GM19397 (cell line): ENCODE data around the gene NDUFS6.

Experiments used
- ATAC-seq: cut with Tn5 transposase; IDR thresholded peaks from one replicate; pipeline ENCODE4 v1.9.1; 2021; ENCODE audit warnings: mild to moderate bottlenecking, moderate library complexity; ENCODE audit not compliant: unreplicated experiment

NDUFS6 gene

DNA sequence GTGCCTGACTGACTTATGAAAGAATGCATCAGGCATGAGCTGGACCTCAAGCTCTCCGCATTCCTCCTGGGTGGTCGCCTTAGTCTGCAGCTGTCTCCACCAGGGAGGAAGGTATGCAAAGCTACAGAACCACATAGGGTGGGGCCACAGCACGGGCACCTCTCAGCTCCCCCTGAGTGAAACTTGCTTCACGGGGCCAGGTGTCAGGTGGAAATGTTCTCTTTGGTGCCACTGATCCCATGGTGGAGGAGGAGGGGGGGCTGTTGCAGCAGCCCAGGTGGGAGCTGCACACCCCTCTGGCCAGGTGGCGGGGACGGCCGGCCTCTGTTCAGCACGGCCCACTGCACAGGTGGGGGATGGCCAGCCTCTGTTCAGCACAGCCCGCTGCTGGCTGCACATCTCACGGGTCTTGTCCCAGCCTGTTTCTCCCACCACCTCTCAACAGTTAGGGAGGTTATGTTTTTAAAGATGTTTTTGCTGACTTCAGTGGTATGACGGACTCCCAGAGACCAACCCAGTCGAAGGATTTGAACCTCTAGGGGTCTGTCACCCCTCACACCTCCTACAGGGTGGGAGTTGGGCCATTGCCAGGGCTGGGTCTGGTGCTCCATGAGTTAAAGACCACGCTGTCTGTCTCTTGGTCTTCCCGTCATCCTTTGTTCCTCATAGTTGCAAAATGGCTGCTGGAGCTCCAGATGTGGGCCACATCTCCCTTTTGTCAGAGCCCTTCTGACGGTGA lies 35.9 kb upstream of the NDUFS6 start:
- no peak for ATAC-seq

DNA sequence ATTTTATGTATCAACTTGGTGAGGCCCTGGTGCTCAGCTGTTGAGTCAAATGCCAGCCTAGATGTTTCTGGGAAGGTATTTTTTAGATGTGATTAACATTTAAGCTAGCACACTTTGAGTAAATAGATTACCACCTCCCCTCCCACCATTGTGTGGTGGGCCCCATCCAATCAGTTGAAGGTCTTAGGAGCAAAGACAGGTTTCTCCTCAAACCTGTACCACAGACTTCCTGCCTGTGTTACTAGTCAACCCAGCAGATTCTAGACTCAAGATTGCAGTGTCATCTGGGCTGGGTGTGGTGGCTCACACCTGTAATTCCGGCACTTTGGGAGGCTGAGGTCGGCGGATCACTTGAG lies 35.3 kb upstream of the NDUFS6 start:
- no peak for ATAC-seq

- no peak for ATAC-seq
These were observed 33.5 kb upstream of the NDUFS6 start for GRCh38 chr5:1767524-1768282.

- no peak for ATAC-seq
These were observed 32.8 kb upstream of the NDUFS6 start for GRCh38 chr5:1768283-1769000.

- ATAC-seq, result no peak
These were observed 32.1 kb upstream of the NDUFS6 start for GRCh38 chr5:1769017-1769640.

DNA sequence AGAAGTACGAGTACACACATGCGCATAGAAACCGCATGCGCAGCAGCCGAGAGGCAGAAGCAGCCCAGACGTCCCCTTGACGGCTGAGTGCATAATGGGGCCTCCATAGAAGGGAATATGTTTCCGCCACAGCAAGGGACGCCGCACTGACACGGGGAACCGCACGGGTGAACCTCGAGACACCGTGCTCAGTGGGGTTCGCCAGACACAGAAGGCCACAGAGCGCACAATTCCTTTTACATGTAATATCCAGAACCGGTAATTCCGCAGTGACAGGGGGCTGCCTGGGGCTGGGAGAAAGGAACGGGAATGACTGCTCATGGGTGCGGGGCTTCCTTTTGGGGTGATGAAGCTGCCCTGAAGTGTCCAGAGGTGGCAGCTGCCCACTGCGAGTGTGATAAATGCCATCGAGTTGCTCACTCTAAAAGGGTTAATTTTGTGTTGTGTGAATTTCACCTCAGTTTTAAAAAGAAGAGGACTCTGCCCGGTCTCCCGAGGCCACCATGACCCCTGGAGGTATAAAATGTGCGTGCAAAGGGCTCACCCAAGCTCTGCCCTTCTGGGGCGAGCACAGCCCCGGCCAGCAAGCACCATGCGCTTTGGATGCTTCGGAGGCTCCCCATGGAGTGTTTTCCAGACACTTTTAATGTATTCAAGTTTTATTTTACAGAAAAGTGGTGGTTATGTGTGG lies 31.3 kb upstream of the NDUFS6 start:
- no peak for ATAC-seq

DNA sequence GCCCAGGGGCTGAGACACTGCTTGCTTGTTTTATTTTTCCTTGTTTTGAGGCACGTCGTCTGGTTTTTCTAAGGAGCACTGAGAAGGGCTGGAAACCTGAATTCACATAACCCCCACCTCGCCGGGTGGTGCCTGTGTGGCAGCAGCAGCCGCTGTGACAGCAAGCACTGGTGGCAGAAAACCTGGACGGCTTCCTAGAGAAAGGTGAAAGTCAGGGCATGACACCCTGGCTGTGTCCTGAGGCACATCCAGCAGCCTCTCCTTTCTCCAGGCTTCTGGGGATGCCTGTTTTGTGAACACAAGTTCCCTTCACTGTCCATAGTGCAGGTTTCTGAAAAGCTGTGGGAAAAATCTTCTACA lies 30.8 kb upstream of the NDUFS6 start:
- no peak for ATAC-seq

DNA sequence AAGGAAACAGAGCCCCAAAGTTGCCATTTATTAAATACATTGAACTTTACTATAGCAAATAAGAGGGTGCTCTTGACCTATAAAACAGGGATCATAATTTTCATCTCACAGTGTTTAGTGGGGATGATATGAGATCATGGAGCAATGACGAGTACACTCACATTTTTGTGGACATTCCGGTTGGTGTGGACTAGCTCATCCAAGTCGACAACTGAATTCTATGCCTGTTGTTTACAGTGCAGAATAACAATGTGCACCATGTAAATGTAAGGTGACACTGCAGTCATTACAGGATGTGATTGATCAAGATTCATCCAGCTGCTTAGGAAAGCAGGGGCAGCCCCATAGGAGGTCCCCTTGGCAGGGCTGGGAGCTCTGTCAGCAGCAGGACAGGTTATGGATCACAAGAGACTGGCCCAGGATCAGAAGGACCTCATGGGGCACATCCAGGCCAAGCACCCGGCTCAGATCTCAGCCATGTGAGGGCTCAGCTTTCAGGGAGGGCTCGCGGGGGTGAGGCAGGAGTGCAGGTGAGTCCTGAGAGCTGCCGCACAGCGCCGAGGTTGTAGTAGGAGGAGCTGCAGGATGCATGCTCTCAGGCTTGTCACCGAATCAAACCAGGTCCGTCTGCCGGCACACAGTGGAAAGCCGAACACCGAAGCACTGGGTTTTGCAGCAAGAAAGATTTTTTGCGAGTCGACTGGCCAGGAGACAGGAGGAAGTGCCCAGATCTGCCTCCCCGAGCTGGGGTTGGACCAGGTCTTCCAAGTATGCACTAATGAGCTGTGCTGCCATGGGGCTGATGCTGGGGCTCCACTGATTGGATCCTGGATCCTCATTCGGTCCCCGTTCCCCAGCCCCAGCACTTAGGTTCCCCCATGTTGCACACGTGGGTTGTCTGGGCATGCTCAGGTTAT lies 29.8 kb upstream of the NDUFS6 start:
- no peak for ATAC-seq

DNA sequence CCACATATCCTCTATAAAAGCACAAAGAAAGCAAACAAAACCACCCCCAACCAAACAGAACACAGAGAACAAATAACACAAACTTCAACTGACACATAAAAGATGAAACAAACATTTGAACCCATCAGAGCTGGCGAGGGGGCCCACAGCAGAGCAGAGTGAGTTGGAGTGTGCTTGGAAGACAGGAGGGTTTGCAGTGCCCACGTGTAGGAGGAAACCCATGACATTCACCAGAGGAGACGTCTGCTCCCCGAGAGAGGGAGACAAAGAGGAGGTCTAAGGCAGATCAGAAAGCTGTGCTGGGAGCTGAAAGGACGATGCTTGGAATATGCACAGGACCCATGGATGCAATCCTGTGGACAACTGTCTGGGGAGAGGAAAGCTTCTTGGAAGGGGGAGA lies 28.6 kb upstream of the NDUFS6 start:
- ATAC-seq, result no peak

DNA sequence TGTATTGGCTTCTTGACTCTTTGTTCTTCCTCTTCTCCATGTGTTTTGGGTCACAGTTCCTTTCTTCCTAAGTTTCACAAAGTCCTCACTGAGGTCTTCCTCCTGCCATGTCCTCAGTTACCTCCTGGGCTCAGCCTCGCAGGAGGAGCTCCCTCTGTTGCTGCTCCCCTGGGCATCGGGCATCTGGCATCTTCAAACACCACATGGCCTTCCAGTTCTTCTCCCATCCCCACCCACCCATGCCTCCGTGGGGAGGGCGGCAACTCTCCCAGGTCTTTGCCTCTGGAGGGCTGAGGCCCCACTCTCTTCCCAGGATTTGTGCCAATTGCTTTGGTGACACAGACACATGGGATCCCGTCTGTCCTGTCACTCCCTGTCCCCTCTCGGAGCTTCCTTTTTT lies 24.4 kb upstream of the NDUFS6 start:
- no peak for ATAC-seq

- no peak for ATAC-seq
These were observed 23.7 kb upstream of the NDUFS6 start for GRCh38 chr5:1777281-1778137.

DNA sequence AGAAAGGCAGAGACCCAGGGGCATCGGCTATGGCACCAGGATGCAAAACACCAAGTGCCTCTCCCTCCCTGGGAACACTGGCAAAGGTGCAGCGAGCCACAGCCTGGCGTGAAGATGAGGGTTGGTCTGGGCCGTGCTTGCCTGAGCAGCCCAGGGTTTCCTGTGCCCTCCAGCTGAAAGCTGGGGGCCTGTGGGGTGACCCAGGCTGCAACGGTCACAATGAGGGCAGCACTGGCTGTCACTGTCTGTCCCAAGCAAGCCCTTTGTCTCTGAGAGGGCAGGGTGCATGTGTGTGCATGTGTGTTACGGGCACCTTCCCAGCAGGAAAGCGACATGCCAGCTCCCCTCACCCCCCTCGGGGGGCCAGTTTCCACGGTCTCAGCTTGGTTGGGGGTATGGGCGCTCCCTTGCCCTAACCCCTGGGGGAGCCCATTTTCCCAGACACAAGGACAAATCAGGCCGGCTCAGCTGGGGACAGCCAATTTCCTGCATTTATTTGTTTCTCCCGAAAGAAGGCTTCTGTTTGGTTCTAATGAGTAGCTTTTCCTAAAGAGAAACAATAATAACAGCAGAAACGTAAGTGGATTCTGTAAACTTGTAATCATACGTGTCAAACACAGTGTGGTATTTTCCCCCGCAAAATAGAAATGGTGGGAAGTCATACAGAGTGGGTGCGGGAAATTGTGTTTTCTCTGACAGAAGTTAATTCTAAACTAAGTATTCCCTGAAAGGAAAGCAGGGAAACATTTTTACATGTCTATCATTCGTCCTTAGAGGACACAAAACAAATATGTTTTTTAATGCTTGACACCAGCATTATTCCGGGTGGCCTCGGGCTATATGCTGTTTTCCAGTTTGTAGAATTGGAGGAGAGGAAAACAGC lies 22.8 kb upstream of the NDUFS6 start:
- no peak for ATAC-seq

DNA sequence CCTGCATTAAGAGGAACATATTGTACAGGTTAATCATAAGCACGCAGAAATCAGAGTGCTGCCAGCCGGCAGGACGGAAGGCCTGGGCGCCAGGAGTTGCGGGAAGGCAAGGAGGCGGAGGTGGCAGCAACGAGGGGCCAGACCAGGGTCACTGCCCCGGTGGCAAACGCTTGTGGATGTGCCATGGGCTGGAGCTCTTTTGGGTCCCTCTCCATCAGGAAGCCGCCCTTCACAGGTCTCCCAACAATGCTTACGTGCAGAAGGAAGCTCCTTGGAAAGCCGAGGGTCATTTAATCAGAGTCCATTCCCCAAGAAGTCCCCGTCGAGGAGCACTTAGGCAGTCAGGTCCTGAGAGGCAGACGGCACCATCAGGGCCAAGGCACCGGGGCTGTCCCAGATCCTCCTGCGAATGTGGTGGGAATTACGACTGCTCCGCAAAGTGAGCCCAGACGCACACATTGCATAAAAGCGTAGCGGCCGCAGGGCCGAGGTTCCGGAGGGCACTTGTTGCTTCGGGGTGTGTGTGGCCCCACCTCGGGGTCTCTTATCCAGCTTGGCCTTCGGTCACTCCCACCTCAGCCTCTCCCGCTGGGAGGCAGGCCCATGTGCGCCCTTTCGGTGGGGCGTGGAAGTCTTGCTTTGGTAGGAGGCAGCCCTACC lies 22.1 kb upstream of the NDUFS6 start:
- ATAC-seq, result no peak

DNA sequence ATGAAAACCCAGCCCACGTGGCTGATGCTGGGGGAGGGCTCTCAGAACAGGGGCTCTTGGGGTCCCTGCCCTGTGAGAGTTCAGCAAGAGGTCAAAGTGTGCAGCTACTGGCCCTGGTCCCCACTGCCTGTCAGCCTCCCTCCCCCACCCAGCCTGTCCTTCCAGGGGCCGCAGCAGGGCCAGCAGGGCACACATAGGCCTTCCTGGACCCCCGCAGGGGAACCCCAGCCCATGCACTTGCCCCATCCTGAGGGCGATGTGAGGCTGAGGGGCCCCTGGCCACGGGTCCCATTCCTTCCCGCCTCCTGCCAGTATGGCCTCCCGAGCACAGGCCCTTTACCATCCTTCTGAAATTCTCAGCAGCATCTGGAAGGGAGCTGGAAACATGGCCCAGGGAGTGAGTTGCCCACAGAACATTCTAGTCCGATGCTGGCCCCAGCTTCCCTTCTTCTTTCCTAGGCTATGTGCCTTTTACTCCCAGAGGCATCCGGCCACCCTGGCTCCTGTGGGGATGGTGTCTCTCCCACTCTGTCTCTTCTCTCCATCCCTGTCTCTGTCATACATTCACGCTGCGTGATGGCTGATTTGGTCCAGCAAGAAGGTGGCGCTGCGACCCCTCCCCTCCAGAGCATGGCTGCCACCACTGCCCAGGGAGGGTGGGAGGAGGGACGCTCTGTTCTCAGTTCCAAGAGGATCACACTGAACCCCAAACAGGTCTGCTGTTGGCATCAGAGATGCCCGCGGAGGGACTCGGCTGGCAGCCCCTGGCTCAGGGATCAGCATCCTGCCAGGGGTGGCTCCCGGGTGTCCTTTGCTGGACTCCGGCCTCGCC lies 21.2 kb upstream of the NDUFS6 start:
- ATAC-seq, result no peak

- ATAC-seq, result no peak
These were observed 20.6 kb upstream of the NDUFS6 start for GRCh38 chr5:1780614-1780930.

DNA sequence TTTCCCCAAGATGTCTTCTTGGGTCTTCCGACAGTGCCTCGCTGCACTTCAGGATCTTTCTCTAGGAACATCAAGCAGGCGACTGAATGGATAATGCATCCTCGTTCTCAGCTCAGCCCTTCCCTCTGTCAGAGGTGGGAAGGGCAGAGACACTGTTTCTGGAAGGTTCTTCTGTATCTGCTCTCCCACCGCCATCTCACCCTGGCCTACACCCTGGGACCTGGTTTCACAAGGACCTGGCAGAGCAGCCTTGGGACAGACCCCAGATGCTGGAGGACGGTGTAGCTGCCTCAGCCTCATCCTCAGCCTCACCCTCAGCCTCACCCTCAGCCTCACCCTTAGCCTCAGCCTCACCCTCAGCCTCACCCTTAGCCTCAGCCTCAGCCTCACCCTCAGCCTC lies 20.1 kb upstream of the NDUFS6 start:
- ATAC-seq, result no peak
